ENCODE data around the gene PDXK.

The PDXK gene

GRCh38 chr21:43744725-43745124 lies 25.8 kb downstream of the PDXK start:
- DNase-seq: no peak

GRCh38 chr21:43745772-43746517 lies 27.0 kb downstream of the PDXK start:
- DNase-seq: no peak

- DNase-seq: no peak
Measured at GRCh38 chr21:43748622-43749021, 29.7 kb downstream of the PDXK start.

GRCh38 chr21:43749651-43750262 lies 30.8 kb downstream of the PDXK start:
- no peak for DNase-seq

GRCh38 chr21:43750339-43751033 lies 31.6 kb downstream of the PDXK start:
- DNase-seq: no peak

- no peak for DNase-seq
Measured at GRCh38 chr21:43751955-43752591, 33.1 kb downstream of the PDXK start.

GRCh38 chr21:43752758-43753438 lies 34.0 kb downstream of the PDXK start:
- DNase-seq: no peak

GRCh38 chr21:43753439-43753799 lies 34.5 kb downstream of the PDXK start:
- DNase-seq: no peak

- DNase-seq: no peak
Measured at GRCh38 chr21:43754948-43755781, 36.2 kb downstream of the PDXK start.

GRCh38 chr21:43755820-43756594 lies 37.1 kb downstream of the PDXK start:
- DNase-seq: no peak

GRCh38 chr21:43757601-43758000 lies 38.7 kb downstream of the PDXK start:
- no peak for DNase-seq

- no peak for DNase-seq
Measured at GRCh38 chr21:43758111-43758641, 39.2 kb downstream of the PDXK start.

GRCh38 chr21:43758811-43759210 lies 39.9 kb downstream of the PDXK start:
- DNase-seq: no peak

- DNase-seq: no peak
Measured at GRCh38 chr21:43759651-43760050, 40.7 kb downstream of the PDXK start.

- DNase-seq: no peak
Measured at GRCh38 chr21:43760391-43760958, 41.5 kb downstream of the PDXK start.

GRCh38 chr21:43761886-43762285 lies 43.0 kb downstream of the PDXK start:
- no peak for DNase-seq

- no peak for DNase-seq
Measured at GRCh38 chr21:43762303-43763128, 43.6 kb downstream of the PDXK start.

- no peak for DNase-seq
Measured at GRCh38 chr21:43763901-43764523, 45.1 kb downstream of the PDXK start.
